Duodenal mucosa (tissue), 2 donors: ENCODE results near the gene TRAPPC4.
"Not testable (repeated sequence)": the region's sequence is repeated elsewhere in the genome, so short reads cannot be mapped to it uniquely, and the experiment has no call there.

ENCODE experiments used
- H3K27ac ChIP-seq: one replicate; pipeline ENCODE4 v1.7.0; 2013; ENCODE audit warnings: low read depth, low read length
- H3K27me3 ChIP-seq, 2 donors: one replicate each; pipeline ENCODE4 v1.7.0; 2013; ENCODE audit warnings: low read length in 2 of 2, control low read depth in 1 of 2; ENCODE audit not compliant: insufficient read depth in 2 of 2, control insufficient read depth in 1 of 2
- H3K36me3 ChIP-seq, 2 donors: one replicate each; pipeline ENCODE4 v1.7.0; 2013; ENCODE audit warnings: low read length in 2 of 2, control low read depth in 1 of 2; ENCODE audit not compliant: insufficient read depth in 2 of 2, control insufficient read depth in 1 of 2
- H3K4me1 ChIP-seq, 2 donors: one replicate each; pipeline ENCODE4 v1.7.0; 2013; ENCODE audit warnings: low read length in 2 of 2, control low read depth in 1 of 2; ENCODE audit not compliant: insufficient read depth in 2 of 2, control insufficient read depth in 1 of 2
- H3K4me3 ChIP-seq, 2 donors: one replicate each; pipeline ENCODE4 v1.7.0; 2013; ENCODE audit warnings: low read length in 2 of 2, low read depth in 1 of 2
- H3K9ac ChIP-seq, 2 donors: one replicate each; pipeline ENCODE4 v1.7.0; 2013; ENCODE audit warnings: low read length in 2 of 2, low read depth in 1 of 2
- H3K9me3 ChIP-seq, 2 donors: one replicate each; pipeline ENCODE4 v1.7.0; 2013; ENCODE audit warnings: low read length in 2 of 2, control low read depth in 1 of 2; ENCODE audit not compliant: control insufficient read depth in 1 of 2

Gene TRAPPC4

DNA sequence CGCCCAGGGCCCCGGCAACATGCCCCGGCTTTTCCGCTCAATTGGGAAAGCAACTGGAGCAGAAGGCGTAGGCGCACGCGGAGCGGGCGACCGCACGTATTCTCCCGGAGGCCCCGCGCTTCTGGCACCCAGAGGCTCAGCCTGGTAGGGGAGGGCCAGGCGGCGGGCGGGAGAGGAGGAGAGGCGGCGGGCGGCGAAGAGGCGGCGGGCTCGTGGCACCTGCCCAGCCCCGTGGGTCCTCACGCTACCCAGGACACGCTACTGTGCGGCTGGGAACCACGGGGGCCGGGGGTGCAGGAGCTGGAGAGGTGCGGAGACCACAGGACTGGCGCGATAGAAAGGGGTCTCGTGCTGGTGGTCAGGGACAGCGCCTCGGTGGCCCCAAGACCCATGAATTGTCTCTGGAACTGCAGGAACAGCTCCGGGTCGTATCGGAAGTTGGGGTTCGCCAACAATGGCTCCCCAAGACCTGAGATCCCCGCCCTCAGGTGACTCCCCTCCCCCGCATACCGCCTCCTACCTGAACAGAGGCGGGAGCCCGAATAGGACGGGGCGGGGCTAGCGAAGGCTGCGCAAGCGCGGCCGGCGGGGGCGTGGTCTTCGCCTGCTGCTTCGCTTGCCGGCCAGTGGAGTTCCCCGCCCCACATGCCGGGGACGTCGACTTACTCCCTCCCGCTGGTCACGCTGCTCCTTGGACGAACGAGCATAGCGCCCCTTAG, 11.9 kb downstream of the TRAPPC4 start, which contains the start of gene SLC37A4:
SLC37A4 (minus strand) TSS at position 549 of the 719 bp plus-strand sequence.
- Histone ChIP-seq H3K4me1 (peaks cover 30 to 43% of the 10 kb centered on the region in 2 donors), H3K27me3 (no peaks in the 10 kb centered on the region), H3K9me3 (no peaks in the 10 kb centered on the region), H3K4me3 (peak within 1 kb of the TSS; percentile 89 to 93), H3K9ac (peak within 1 kb of the TSS; percentile 84 to 92), H3K27ac (peak within 1 kb of the TSS; percentile 82), H3K36me3 (peaks cover 0 to 16% of the 10 kb centered on the region in 2 donors)

DNA sequence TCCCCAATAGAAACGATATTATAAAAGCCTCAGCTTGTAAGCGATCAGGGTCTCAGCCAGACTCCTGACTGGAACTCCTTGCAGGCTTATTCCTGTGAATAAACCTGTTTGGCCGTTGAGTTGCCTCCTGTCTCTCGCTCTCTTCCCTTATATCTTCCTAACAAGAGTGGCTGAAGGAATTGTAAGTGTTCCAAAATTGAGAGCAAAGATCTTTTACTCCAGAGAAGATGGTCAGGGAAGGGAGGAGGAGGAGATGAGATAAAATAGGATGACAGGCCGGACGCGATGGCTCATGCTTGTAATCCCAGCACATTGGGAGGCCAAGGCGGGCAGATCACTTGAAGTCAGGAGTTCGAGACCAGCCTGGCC, 13.3 kb downstream of the TRAPPC4 start:
- H3K4me1 ChIP-seq = peaks cover 22 to 31% of the 10 kb centered on the region in 2 donors
- H3K9ac ChIP-seq = no peak overlapping the region
- H3K27me3 ChIP-seq = no peaks in the 10 kb centered on the region
- no peaks in the 10 kb centered on the region for H3K9me3 ChIP-seq
- H3K4me3 ChIP-seq = no peak overlapping the region
- peaks cover 0 to 7% of the 10 kb centered on the region in 2 donors for H3K36me3 ChIP-seq
- no peak overlapping the region for H3K27ac ChIP-seq

DNA sequence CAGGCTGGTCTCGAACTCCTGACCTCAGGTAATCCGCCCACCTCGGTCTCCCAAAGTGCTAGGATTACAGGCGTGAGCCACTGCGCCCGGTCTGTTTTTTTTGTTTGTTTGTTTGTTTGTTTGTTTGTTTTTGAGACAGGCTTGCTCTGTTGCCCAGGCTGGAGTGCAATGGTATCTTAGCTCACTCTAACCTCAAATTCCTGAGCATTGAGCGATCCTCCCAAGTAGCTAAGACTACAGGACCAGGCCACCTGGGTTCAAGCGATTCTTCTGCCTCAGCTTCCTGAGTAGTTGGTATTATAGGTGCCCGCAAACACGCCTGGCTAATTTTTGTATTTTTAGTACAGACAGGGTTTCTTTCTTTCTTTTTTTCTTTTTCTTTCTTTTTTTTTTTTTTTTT, 14.9 kb downstream of the TRAPPC4 start:
- not testable (repeated sequence) for H3K36me3 ChIP-seq, H3K27ac ChIP-seq, H3K4me3 ChIP-seq, H3K9me3 ChIP-seq, H3K27me3 ChIP-seq, H3K9ac ChIP-seq
- H3K4me1 ChIP-seq = peaks cover 13 to 18% of the 10 kb centered on the region in 2 donors

DNA sequence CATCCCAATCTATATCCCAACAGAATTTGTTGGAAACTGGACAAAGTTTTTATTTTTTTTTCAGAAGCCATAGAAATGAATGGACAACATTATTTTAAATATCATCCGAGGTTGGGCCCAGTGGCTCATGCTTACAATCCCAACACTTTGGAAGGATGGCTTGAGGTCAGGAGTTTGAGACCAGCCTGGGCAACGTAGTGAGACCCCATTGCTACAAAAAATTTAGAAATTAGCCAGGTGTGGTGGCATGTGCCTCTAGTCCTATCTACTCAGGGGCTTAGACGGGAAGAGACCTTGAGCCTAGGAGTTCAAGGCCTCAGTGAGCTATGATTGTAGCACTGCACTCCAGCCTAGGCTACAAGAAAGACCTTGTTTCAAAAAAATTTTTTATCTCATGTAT, 16.2 kb downstream of the TRAPPC4 start:
- Histone ChIP-seq H3K4me1 (peaks cover 2 to 5% of the 10 kb centered on the region in 2 donors), H3K9ac (no peak overlapping the region), H3K9me3 (no peaks in the 10 kb centered on the region), H3K36me3 (no peaks in the 10 kb centered on the region), H3K27me3 (no peaks in the 10 kb centered on the region), H3K27ac (no peak overlapping the region), H3K4me3 (no peak overlapping the region)

DNA sequence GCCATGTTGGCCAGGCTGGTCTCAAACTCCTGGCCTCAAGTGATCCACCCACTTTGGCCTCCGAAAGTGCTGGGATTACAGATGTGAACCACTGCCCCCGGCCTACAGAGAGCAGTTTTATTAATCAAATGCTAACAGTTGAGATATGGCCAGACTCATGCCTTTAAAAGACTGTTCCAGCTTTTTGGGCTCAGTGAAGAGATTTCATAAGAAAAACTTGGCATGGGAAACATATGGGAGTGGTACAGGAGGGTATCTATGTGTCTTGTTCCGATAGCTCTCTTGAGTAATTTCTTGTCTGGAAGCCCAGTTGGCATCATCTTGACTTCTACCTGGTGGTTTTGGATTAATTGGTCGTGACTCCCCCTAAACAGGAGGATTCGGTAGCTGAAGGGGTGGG, 20.3 kb downstream of the TRAPPC4 start:
- H3K27ac ChIP-seq = no peak overlapping the region

DNA sequence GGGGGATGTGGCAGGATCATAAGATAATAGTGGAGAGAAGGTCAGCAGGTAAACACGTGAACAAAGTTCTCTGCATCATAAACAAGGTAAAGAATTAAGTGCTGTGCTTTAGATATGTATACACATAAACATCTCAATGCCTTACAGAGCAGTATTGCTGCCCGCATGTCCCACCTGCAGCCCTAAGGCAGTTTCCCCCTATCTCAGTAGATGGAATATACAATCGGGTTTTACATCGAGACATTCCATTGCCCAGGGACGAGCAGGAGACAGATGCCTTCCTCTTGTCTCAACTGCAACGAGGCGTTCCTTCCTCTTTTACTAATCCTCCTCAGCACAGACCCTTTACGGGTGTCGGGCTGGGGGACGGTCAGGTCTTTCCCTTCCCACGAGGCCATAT, 20.9 kb downstream of the TRAPPC4 start:
- H3K36me3 ChIP-seq, H3K9me3 ChIP-seq, H3K27ac ChIP-seq, H3K9ac ChIP-seq, H3K27me3 ChIP-seq, H3K4me3 ChIP-seq, H3K4me1 ChIP-seq: not testable (repeated sequence)

More for the DNA sequence above, 20.3 kb downstream of the TRAPPC4 start:
- H3K9ac ChIP-seq = no peak overlapping the region
- H3K4me1 ChIP-seq = no peaks in the 10 kb centered on the region
- no peak overlapping the region for H3K4me3 ChIP-seq
- H3K27me3 ChIP-seq = no peaks in the 10 kb centered on the region
- H3K36me3 ChIP-seq = no peaks in the 10 kb centered on the region
- no peaks in the 10 kb centered on the region for H3K9me3 ChIP-seq

DNA sequence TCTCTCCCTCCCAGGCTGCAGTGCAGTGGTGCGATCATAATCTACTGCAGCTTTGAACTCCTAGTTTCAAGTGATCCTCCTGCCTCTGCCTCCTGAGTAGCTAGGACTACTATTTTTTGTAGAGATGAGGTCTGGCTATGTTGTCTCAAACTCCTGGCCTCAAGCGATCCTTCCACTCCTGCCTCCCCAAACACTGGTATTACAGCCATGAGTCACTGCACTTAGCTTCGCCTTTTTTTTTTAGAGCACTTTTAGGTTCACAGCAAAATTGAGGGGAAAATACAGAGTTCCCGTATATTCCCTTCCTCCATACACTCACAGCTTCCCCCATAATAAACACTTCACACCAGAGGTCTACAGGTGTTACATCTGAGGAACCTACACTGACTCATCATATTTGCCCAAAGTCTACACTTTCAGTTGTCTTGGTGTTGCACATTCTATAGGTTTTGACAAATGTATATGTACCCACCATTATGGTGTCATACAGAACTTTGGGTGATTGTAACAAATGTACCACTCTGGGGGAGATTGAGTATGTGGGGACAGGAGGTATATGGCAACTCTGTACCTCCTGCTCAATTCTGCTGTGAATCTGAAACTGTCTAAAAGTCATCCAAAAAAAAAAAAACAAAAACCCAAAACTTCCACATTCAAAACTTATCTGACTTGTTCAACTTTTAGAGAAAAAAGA, 23.4 kb downstream of the TRAPPC4 start:
- Histone ChIP-seq H3K4me3 (no peak overlapping the region), H3K36me3 (peaks cover 11 to 27% of the 10 kb centered on the region in 2 donors), H3K4me1 (no peaks in the 10 kb centered on the region), H3K27me3 (no peaks in the 10 kb centered on the region), H3K9ac (no peak overlapping the region), H3K27ac (no peak overlapping the region), H3K9me3 (no peaks in the 10 kb centered on the region)

DNA sequence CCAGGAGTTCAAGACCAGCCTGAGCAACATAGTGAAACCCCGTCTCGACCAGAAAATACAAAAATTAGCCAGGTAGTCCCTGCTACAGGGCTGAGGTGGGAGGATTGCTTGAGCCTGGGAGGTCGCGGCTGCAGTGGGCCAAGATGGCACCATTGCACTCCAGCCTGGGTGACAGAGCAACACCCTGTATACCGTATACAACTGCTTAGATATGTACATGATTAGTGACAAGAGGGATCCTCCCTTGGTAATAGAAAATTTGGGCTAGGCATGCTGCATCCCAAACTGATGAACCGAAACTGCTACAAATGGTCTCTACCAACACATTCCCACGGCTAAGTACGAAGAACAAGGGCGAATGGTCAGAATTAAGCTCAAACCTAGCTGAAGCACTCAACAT, 24.4 kb downstream of the TRAPPC4 start:
- peaks cover 19 to 37% of the 10 kb centered on the region in 2 donors for H3K36me3 ChIP-seq
- no peak overlapping the region for H3K27ac ChIP-seq
- no peak overlapping the region for H3K4me3 ChIP-seq
- no peaks in the 10 kb centered on the region for H3K4me1 ChIP-seq
- no peak overlapping the region for H3K9ac ChIP-seq
- H3K9me3 ChIP-seq = no peaks in the 10 kb centered on the region
- H3K27me3 ChIP-seq = no peaks in the 10 kb centered on the region

DNA sequence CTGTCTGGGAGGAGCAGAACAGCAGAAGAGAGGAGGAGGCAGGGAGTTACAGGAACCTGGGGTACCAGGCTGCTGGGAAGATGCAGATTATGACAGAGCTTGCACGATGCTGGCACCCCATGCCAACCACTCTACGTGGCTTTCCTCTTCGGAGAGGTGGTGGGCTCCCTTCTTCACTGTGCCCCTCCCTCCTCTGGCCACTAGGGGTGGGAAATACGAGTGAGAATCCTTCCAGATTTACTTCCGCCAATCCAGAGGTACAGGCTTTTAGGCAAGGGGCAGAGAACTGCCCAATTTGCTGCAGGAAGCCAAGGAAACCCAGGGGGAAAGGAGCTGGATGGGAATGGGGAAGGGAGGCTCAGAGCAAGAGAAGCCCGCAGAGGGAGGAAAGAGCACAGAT, 26.1 kb downstream of the TRAPPC4 start:
- H3K4me1 ChIP-seq = no peaks in the 10 kb centered on the region
- no peak overlapping the region for H3K27ac ChIP-seq
- peaks cover 34 to 55% of the 10 kb centered on the region in 2 donors for H3K36me3 ChIP-seq
- H3K4me3 ChIP-seq = no peak overlapping the region
- H3K9ac ChIP-seq = no peak overlapping the region
- H3K9me3 ChIP-seq = no peaks in the 10 kb centered on the region
- H3K27me3 ChIP-seq = no peaks in the 10 kb centered on the region

DNA sequence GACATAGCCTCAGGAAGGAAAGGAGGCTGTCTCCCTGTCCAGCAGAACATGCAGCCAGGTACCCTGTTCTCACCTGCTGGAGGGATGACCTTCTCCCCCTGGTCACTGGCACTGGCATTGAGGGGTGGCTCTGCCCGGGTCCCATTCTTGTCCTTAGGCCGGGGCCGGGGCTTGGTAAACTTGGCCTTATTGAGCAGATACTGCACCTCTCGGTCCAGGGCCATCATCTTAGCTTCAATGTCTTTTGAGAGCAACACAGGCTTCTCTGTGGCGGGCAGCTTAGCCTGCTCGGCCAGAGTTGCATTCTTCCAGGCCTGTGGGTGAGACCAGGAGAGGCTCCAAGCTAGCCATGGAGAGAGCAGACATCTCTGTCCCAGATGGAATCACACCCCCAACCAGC, 27.9 kb downstream of the TRAPPC4 start:
- H3K9ac ChIP-seq = no peak overlapping the region
- no peak overlapping the region for H3K4me3 ChIP-seq
- no peaks in the 10 kb centered on the region for H3K27me3 ChIP-seq
- H3K4me1 ChIP-seq = no peaks in the 10 kb centered on the region
- no peaks in the 10 kb centered on the region for H3K9me3 ChIP-seq
- no peak overlapping the region for H3K27ac ChIP-seq
- H3K36me3 ChIP-seq = peaks cover 38 to 72% of the 10 kb centered on the region in 2 donors
